BLaER1 (cell line): ENCODE measurements around the gene PSD2.

Source experiments
- H3K27ac ChIP-seq: shearing (Covaris generic); formaldehyde crosslinking; 2 replicates; pipeline ENCODE4 v1.8.1; 2022
- H3K27me3 ChIP-seq: shearing (Covaris generic); formaldehyde crosslinking; 2 replicates; pipeline ENCODE4 v1.8.1; 2022
- H3K36me3 ChIP-seq: shearing (Covaris generic); formaldehyde crosslinking; 2 replicates; pipeline ENCODE4 v1.8.1; 2022
- H3K4me1 ChIP-seq: shearing (Covaris generic); formaldehyde crosslinking; 2 replicates; pipeline ENCODE4 v1.8.1; 2022
- H3K4me2 ChIP-seq: shearing (Covaris generic); formaldehyde crosslinking; 2 replicates; pipeline ENCODE4 v1.8.1; 2022
- H3K4me3 ChIP-seq: shearing (Covaris generic); formaldehyde crosslinking; 2 replicates; pipeline ENCODE4 v1.8.1; 2022
- H3K9ac ChIP-seq: shearing (Covaris generic); formaldehyde crosslinking; 2 replicates; pipeline ENCODE4 v1.8.1; 2022
- H3K9me3 ChIP-seq: shearing (Covaris generic); formaldehyde crosslinking; 2 replicates; pipeline ENCODE4 v1.8.1; 2022
- H4K20me1 ChIP-seq: shearing (Covaris generic); formaldehyde crosslinking; 2 replicates; pipeline ENCODE4 v1.8.1; 2022
- Cebpa-rat ChIP-seq: shearing (Covaris generic); IDR thresholded peaks from 2 replicates; pipeline ENCODE4 v1.8.1; 2022

The PSD2 gene

DNA sequence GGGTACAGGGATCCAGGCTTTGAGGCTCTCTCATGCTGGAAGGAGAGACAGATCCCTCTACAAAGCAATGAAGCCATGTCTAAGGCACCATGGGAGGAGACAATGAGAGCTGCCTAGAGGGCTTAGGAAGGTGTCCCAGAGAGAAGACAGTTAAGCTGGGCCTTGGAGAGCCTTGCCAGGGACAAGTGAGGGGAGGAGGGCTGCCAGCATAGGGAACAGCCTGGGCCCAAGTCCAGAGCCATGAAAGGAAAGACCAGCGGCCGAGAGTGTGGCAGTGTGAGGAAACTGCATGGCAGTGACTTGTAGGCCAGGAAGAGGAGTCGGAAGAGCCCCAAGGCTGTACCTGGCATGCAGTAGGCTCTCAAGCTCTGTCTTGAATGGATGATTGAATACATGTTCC is 88.5 kb downstream of the PSD2 start:
- Histone ChIP-seq H3K4me2 (no peak overlapping the region), H3K4me3 (no peak overlapping the region), H4K20me1 (no peaks in the 10 kb centered on the region), H3K4me1 (peaks cover 7% of the 10 kb centered on the region), H3K27ac (no peak overlapping the region), H3K9me3 (no peaks in the 10 kb centered on the region), H3K27me3 (no peaks in the 10 kb centered on the region), H3K9ac (no peak overlapping the region), H3K36me3 (no peaks in the 10 kb centered on the region)
- no peak for TF ChIP-seq Cebpa-rat

DNA sequence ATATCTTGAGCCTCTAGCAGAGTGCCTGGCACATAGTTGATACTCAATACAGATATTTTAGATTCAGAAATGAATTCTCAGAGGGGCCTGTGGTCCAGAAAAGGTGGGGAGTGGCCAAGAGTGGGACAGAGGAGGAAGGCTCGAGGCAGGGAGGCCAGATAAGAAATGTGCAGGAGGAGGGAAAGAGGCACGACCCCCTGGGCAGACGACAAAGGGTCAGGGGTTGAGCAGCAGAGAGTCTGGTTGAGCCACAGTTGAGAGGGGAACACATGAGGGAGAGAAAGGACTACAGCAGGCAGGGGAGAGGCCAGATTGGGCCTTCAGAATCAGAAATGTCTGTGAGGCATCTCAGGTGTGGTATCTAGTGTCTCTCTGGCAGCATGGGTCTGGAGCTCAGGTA is 89.1 kb downstream of the PSD2 start:
- peaks cover 7% of the 10 kb centered on the region for H3K4me1 ChIP-seq
- no peak for TF ChIP-seq Cebpa-rat

DNA sequence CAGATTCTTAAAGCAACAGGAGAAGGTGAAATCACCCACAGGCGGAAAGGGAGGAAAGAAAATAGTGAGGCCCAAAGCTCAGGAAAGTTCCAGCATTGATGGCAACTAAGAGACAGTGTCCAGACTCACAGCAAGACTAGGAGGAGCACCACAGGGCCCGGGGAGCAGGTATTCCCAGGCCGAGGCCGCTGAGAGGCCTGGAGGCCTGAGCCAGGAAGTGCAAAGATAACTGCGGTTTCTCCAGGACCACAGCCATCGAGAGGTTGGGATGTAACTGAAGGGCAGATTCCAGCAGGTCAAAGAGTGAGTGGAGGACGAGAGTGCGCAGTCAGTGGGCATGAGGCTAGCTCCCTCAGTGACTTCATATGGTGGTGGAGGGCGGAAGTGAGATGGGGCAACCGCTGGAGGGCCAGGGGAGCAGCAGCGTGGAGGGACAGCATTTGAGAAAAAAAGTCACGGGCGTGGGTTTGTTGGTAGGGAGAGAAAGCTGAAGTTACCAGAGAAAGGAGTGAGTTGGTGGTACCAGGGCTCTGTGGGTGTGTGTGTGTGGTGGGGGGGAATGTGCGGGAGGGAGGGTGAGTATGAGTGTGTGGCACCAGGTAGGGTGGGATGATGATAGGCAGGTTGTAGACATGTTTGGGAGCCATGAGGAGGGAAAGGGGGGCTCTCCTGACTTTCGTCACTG is 89.7 kb downstream of the PSD2 start:
- Histone ChIP-seq H3K27me3 (no peaks in the 10 kb centered on the region), H3K27ac (no peak overlapping the region), H3K4me2 (no peak overlapping the region), H3K4me1 (peaks cover 7% of the 10 kb centered on the region), H3K9ac (no peak overlapping the region), H3K4me3 (no peak overlapping the region), H3K36me3 (no peaks in the 10 kb centered on the region), H4K20me1 (no peaks in the 10 kb centered on the region), H3K9me3 (no peaks in the 10 kb centered on the region)
- no peak for TF ChIP-seq Cebpa-rat

More for the DNA sequence above, 89.1 kb downstream of the PSD2 start:
- Histone ChIP-seq H3K4me3 (no peak overlapping the region), H3K4me2 (no peak overlapping the region), H3K36me3 (no peaks in the 10 kb centered on the region), H3K9me3 (no peaks in the 10 kb centered on the region), H3K27me3 (no peaks in the 10 kb centered on the region), H3K9ac (no peak overlapping the region), H4K20me1 (no peaks in the 10 kb centered on the region), H3K27ac (no peak overlapping the region)

DNA sequence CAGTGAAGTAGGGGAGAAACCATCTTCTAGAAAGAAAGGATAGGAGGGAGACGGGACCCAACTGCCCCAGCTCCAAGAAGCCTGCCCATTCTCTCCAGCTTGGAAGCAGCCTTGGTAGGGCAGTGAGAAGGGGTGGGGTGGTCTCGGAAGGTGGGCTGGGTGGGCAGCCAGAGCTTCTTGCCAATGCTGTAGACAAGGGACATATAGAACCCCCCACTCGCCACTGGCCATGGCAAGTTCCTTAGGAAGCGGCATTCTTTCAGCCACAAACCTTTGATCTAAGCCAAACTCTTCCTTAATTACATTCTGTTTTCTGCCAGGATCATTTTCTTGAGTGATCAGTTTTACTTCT is 90.2 kb downstream of the PSD2 start:
- H3K36me3 ChIP-seq: no peaks in the 10 kb centered on the region
- no peak overlapping the region for H3K9ac ChIP-seq
- H3K27ac ChIP-seq: no peak overlapping the region
- H3K9me3 ChIP-seq: no peaks in the 10 kb centered on the region
- H3K4me3 ChIP-seq: no peak overlapping the region
- no peak for TF ChIP-seq Cebpa-rat
- peaks cover 7% of the 10 kb centered on the region for H3K4me1 ChIP-seq
- H3K27me3 ChIP-seq: no peaks in the 10 kb centered on the region
- no peaks in the 10 kb centered on the region for H4K20me1 ChIP-seq
- H3K4me2 ChIP-seq: peak overlapping the region; percentile 42; the same call in 1 of the 2 replicates

DNA sequence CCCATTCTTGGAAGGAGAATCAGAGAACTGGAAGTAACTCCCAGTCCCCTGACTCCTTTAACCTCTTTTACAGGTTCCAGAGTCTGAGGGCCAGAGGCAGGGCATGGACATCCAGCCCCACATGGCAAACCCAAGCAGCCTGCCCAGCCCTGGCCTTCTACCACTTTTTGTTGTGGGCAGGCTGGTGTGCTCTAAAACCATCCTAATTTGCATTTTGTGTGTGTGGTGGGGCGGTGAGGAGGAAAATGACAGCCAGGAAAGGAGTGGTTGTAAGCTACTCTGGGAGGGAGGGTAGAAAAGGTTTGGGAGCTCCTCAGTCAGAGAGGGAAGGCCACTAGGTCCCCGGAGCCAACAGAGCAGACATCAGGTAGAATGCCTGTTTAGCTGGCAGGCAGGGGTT is 90.6 kb downstream of the PSD2 start:
- H4K20me1 ChIP-seq: no peaks in the 10 kb centered on the region
- H3K4me3 ChIP-seq: no peak overlapping the region
- H3K27ac ChIP-seq: no peak overlapping the region
- no peak for TF ChIP-seq Cebpa-rat
- H3K4me2 ChIP-seq: peak overlapping the region; percentile 42
- no peak overlapping the region for H3K9ac ChIP-seq
- H3K36me3 ChIP-seq: no peaks in the 10 kb centered on the region
- no peaks in the 10 kb centered on the region for H3K9me3 ChIP-seq
- H3K4me1 ChIP-seq: peaks cover 7% of the 10 kb centered on the region
- H3K27me3 ChIP-seq: no peaks in the 10 kb centered on the region

DNA sequence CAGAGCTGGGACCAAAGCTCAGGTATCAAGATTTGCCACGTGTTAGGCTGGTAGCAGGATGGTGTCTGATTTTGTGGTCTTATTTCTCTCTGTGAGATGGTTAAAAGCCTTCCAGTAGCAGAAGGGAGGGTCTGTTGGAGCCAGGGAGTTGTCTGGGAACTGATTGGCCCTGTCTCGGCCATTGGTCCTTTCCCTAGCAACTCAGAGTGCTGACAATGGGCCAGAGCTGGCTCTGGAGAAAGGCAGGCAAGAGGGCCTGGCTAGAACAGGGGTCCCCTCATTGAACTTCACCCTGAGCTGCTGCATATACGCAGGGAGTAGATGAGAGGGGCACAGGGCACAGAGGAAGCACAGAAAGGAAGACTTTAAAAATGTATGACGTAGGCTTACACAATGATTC is 92.8 kb downstream of the PSD2 start:
- Histone ChIP-seq H3K9me3 (no peaks in the 10 kb centered on the region), H3K27me3 (no peaks in the 10 kb centered on the region), H3K4me1 (peaks cover 7% of the 10 kb centered on the region), H3K36me3 (no peaks in the 10 kb centered on the region), H3K4me2 (no peak overlapping the region), H3K27ac (no peak overlapping the region), H4K20me1 (no peaks in the 10 kb centered on the region), H3K9ac (no peak overlapping the region), H3K4me3 (no peak overlapping the region)
- TF ChIP-seq Cebpa-rat: no peak

DNA sequence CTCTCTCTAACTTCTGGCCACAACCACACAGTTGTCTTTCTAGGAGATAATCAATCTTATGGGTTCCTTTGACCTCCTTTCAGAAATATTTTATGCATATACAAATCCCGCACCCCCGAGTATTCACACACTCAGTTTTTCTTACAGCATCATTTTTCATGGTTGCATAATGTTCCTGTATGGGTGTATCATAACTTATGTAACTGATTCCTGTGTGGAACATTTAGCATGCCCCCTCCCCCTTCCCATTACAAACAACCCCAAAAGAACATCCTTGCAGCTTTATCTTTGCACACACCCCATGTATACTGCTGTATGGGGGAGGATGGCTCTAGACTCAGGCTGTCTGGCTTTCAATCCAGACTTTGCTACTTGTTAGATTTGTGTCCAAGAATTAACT is 93.8 kb downstream of the PSD2 start:
- Histone ChIP-seq H3K27me3 (no peaks in the 10 kb centered on the region), H3K4me2 (no peak overlapping the region), H3K9me3 (no peaks in the 10 kb centered on the region), H3K9ac (no peak overlapping the region), H3K36me3 (no peaks in the 10 kb centered on the region), H4K20me1 (no peaks in the 10 kb centered on the region), H3K4me3 (no peak overlapping the region), H3K4me1 (peaks cover 7% of the 10 kb centered on the region), H3K27ac (no peak overlapping the region)
- TF ChIP-seq Cebpa-rat: no peak

DNA sequence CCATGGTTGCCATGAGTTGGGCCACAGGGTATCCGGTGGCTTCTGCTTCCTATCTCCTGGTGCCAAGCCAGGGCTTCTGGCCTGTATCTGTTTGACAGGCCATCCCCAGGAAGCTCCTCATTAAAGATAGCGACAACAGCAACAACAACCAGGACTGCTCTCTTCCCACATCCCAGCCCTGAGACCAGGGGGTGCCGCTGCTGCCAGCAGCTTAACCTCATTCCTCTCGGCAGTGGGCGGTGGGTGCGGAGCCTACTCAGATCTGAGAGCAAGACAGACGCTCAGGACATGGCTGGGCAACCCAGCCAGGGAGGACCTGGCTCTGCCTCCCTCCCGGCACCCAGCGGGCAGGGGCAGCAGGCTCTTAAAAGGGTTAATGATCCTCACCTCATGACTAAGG is 98.3 kb downstream of the PSD2 start:
- Histone ChIP-seq H3K27ac (no peak overlapping the region), H3K4me3 (no peak overlapping the region), H3K4me1 (no peaks in the 10 kb centered on the region), H3K9me3 (no peaks in the 10 kb centered on the region), H3K4me2 (no peak overlapping the region), H3K9ac (no peak overlapping the region), H3K36me3 (no peaks in the 10 kb centered on the region), H4K20me1 (no peaks in the 10 kb centered on the region), H3K27me3 (no peaks in the 10 kb centered on the region)
- TF ChIP-seq Cebpa-rat: no peak
